ELF-1 (cell line): ENCODE data around the gene MCF2L.
A peak's percentile ranks its signal among the peaks of the same experiment; 100 is the strongest.
"Not testable (repeated sequence)": the region's sequence is repeated elsewhere in the genome, so short reads cannot be mapped to it uniquely, and the experiment has no call there.

Experiments used
- DNase-seq: peaks from one replicate; pipeline ENCODE4 v3.0.0-alpha.2; 2016; ENCODE audit warnings: low read depth, low spot score

MCF2L gene

GRCh38 chr13:113016526-113017295, 47.7 kb downstream of the MCF2L start:
- no peak for DNase-seq

- DNase-seq, result no peak
Observed at GRCh38 chr13:113017506-113018215, 48.6 kb downstream of the MCF2L start.

GRCh38 chr13:113018676-113019465, 49.9 kb downstream of the MCF2L start:
- DNase-seq, result no peak

- DNase-seq, result no peak
Observed at GRCh38 chr13:113020323-113021080, 51.5 kb downstream of the MCF2L start.

GRCh38 chr13:113021391-113021790, 52.4 kb downstream of the MCF2L start:
- no peak for DNase-seq

GRCh38 chr13:113021811-113022210, 52.8 kb downstream of the MCF2L start:
- DNase-seq, result no peak

GRCh38 chr13:113022391-113022744, 53.4 kb downstream of the MCF2L start:
- DNase-seq, result no peak

GRCh38 chr13:113022745-113023574, 53.9 kb downstream of the MCF2L start:
- peak; percentile 98 for DNase-seq

- peak; percentile 54 for DNase-seq
Observed at GRCh38 chr13:113023694-113024430, 54.8 kb downstream of the MCF2L start.

GRCh38 chr13:113024466-113024865, 55.5 kb downstream of the MCF2L start:
- no peak for DNase-seq

- peak; percentile 85 for DNase-seq
Observed at GRCh38 chr13:113026391-113026910, 57.4 kb downstream of the MCF2L start.

GRCh38 chr13:113027095-113027494, 58.1 kb downstream of the MCF2L start:
- no peak for DNase-seq

GRCh38 chr13:113027566-113027965, 58.6 kb downstream of the MCF2L start:
- no peak for DNase-seq

GRCh38 chr13:113028336-113029060, 59.5 kb downstream of the MCF2L start:
- DNase-seq, result no peak

- no peak for DNase-seq
Observed at GRCh38 chr13:113029061-113029445, 60.0 kb downstream of the MCF2L start.

GRCh38 chr13:113029487-113030258, 60.7 kb downstream of the MCF2L start:
- DNase-seq, result peak; percentile 75

- not testable (repeated sequence) for DNase-seq
Observed at GRCh38 chr13:113030259-113030640, 61.2 kb downstream of the MCF2L start.

- DNase-seq, result no peak
Observed at GRCh38 chr13:113031465-113031864, 62.5 kb downstream of the MCF2L start.
